OCI-LY7 (cell line): ENCODE data around the gene NTMT2. TPM values are rescaled to one million over a fixed set of nuclear protein-coding genes. Genes with fewer than 3 reads are reported as not detected.

Experiments used
- BruUV-seq: library from RNA; stranded (reverse); fragments of 400-500 nt; replicated peaks from 2 replicates; lab custom pipeline; 2021; lab: Mats Ljungman, UMichigan
- CTCF ChIA-PET: fragments of 300-600 bp; sonication (Branson Sonifier 250); formaldehyde crosslinking; loops from one replicate; lab custom pipeline; 2022; ENCODE audit warnings: antibody characterized with exemption; ENCODE audit not compliant: unreplicated experiment; lab: Charles Lee
- POLR2A ChIA-PET: fragments of 300-600 bp; sonication (Branson Sonifier 250); formaldehyde crosslinking; loops from one replicate; lab custom pipeline; 2022; ENCODE audit warnings: antibody characterized with exemption; lab: Charles Lee
- DNase-seq: peaks from one replicate; pipeline ENCODE4 v3.0.0-alpha.2; 2015; ENCODE audit warnings: low spot score
- H2AFZ ChIP-seq: fragments of 200-600 bp; sonication (generic), shearing (Covaris generic); 2 replicates; pipeline ENCODE4 v1.6.1; 2014; ENCODE audit warnings: mild to moderate bottlenecking, antibody characterized with exemption, low read length, moderate library complexity
- H3K27ac ChIP-seq: fragments of 200-600 bp; sonication (generic); 2 replicates; pipeline ENCODE4 v1.5.1; 2014; ENCODE audit warnings: mixed run types, low read depth, mild to moderate bottlenecking, moderate library complexity, low read length, inconsistent platforms; ENCODE audit not compliant: poor library complexity, severe bottlenecking
- H3K36me3 ChIP-seq: fragments of 200-600 bp; sonication (generic); 2 replicates; pipeline ENCODE4 v1.6.1; 2014; ENCODE audit warnings: mild to moderate bottlenecking, antibody characterized with exemption, low read length, moderate library complexity, mixed read lengths; ENCODE audit not compliant: insufficient read depth
- H3K4me1 ChIP-seq: fragments of 200-600 bp; sonication (generic); 2 replicates; pipeline ENCODE4 v1.5.1; 2014; ENCODE audit warnings: mild to moderate bottlenecking, low read length; ENCODE audit not compliant: insufficient read depth, poor library complexity, severe bottlenecking
- H3K4me2 ChIP-seq: fragments of 200-600 bp; sonication (generic); 2 replicates; pipeline ENCODE4 v1.6.1; 2014; ENCODE audit warnings: mild to moderate bottlenecking, low read length
- H3K4me3 ChIP-seq: fragments of 200-600 bp; sonication (generic); 2 replicates; pipeline ENCODE4 v1.5.1; 2014; ENCODE audit warnings: mild to moderate bottlenecking, low read depth, low read length; ENCODE audit not compliant: poor library complexity, severe bottlenecking
- H3K79me2 ChIP-seq: fragments of 200-600 bp; sonication (generic); 2 replicates; pipeline ENCODE4 v1.6.1; 2016; ENCODE audit warnings: low read depth, mild to moderate bottlenecking, low read length, moderate library complexity, mixed read lengths; ENCODE audit not compliant: insufficient read depth
- H3K9me2 ChIP-seq: fragments of 200-600 bp; sonication (generic); 2 replicates; pipeline ENCODE4 v1.6.1; 2016; ENCODE audit warnings: mild to moderate bottlenecking, low read length, mixed read lengths; ENCODE audit not compliant: insufficient read depth
- H3K9me3 ChIP-seq: fragments of 200-600 bp; sonication (generic); 2 replicates; pipeline ENCODE4 v1.6.1; 2014; ENCODE audit warnings: mild to moderate bottlenecking, mixed run types, low read length, mixed read lengths
- H4K20me1 ChIP-seq: fragments of 200-600 bp; sonication (generic); 2 replicates; pipeline ENCODE4 v1.6.1; 2014; ENCODE audit warnings: mild to moderate bottlenecking, antibody characterized with exemption, low read length, moderate library complexity, mixed read lengths; ENCODE audit not compliant: insufficient read depth
- CTCF ChIP-seq: fragments of 200-600 bp; sonication (generic); conservative IDR thresholded peaks from 2 replicates; pipeline ENCODE4 v1.5.1; 2014; ENCODE audit warnings: mild to moderate bottlenecking, antibody characterized with exemption, low read length, moderate library complexity, mixed read lengths
- EZH2phosphoT487 ChIP-seq: fragments of 200-600 bp; sonication (generic); IDR thresholded peaks from 2 replicates; pipeline ENCODE4 v1.6.1; 2018; ENCODE audit warnings: low read depth, borderline replicate concordance, mild to moderate bottlenecking, mixed run types, antibody characterized with exemption, low read length, moderate library complexity, mixed read lengths
- intact Hi-C: fragments of 100-400 bp; cut with micrococcal nuclease; formaldehyde crosslinking; loops from one replicate; pipeline ENCODE4 v1.10.0; 2022; ENCODE audit not compliant: unreplicated experiment
- total RNA-seq, 2 experiments: library from RNA; depleted of rRNA in 1 of 2; stranded (reverse); fragments of >200 nt in 1 of 2; shearing (Covaris generic) in 1 of 2; gene quantifications; 2 replicates each; pipeline ENCODE4 v1.2.3, GENCODE V29; 2014 to 2022

Gene NTMT2
- total RNA-seq, 2 experiments from 2014 or later: not detected

GRCh38 chr1:170150016-170150415 lies 4.3 kb downstream of the NTMT2 start:
- POLR2A ChIA-PET: interaction anchor here (2.3 kb wide), 1 partner anchor 11 kb away, joined by 7 read pairs; no protein-coding TSS in a partner anchor
- BruUV-seq: no TSS peak
- Histone ChIP-seq H3K4me3 (no peak overlapping the region), H2AFZ (no peak overlapping the region), H3K79me2 (no peaks in the 10 kb centered on the region), H3K4me2 (no peak overlapping the region), H4K20me1 (no peaks in the 10 kb centered on the region), H3K27ac (no peak overlapping the region), H3K9me2 (no peaks in the 10 kb centered on the region), H3K4me1 (no peaks in the 10 kb centered on the region), H3K36me3 (no peaks in the 10 kb centered on the region), H3K9me3 (no peaks in the 10 kb centered on the region)
- intact Hi-C loops: no loop called here
- TF ChIP-seq EZH2phosphoT487 (no peak), CTCF (no peak)
- DNase-seq: no peak
- CTCF ChIA-PET: no interaction called here

GRCh38 chr1:170150921-170151320 lies 5.2 kb downstream of the NTMT2 start:
- ChIA-PET POLR2A (interaction anchor here (2.3 kb wide), 1 partner anchor 12 kb away, joined by 7 read pairs; no protein-coding TSS in a partner anchor), CTCF (no interaction called here)
- Histone ChIP-seq H3K4me2 (no peak overlapping the region), H3K9me3 (no peaks in the 10 kb centered on the region), H4K20me1 (no peaks in the 10 kb centered on the region), H3K4me3 (no peak overlapping the region), H3K27ac (no peak overlapping the region), H3K9me2 (no peaks in the 10 kb centered on the region), H3K79me2 (no peaks in the 10 kb centered on the region), H3K36me3 (no peaks in the 10 kb centered on the region), H3K4me1 (no peaks in the 10 kb centered on the region), H2AFZ (no peak overlapping the region)
- intact Hi-C loops: no loop called here
- BruUV-seq: no TSS peak
- no peak for DNase-seq
- no peak for TF ChIP-seq CTCF
- no peak for TF ChIP-seq EZH2phosphoT487

GRCh38 chr1:170153417-170153816 lies 7.7 kb downstream of the NTMT2 start:
- ChIA-PET POLR2A (interaction anchor here (0.6 kb wide), 1 partner anchor 188 kb away, joined by 3 read pairs; no protein-coding TSS in a partner anchor), CTCF (no interaction called here)
- Histone ChIP-seq H3K4me3 (no peak overlapping the region), H3K4me2 (no peak overlapping the region), H3K36me3 (no peaks in the 10 kb centered on the region), H3K9me2 (no peaks in the 10 kb centered on the region), H4K20me1 (no peaks in the 10 kb centered on the region), H3K4me1 (no peaks in the 10 kb centered on the region), H2AFZ (no peak overlapping the region), H3K9me3 (no peaks in the 10 kb centered on the region), H3K79me2 (no peaks in the 10 kb centered on the region), H3K27ac (no peak overlapping the region)
- intact Hi-C loops: no loop called here
- TF ChIP-seq CTCF: no peak
- TF ChIP-seq EZH2phosphoT487: no peak
- DNase-seq: no peak
- BruUV-seq: no TSS peak
